Measurements from ENCODE around the gene PPP1R7. TPM values are rescaled to one million over a fixed set of nuclear protein-coding genes. Genes with fewer than 3 reads are reported as not detected.

PPP1R7 gene
- total RNA-seq, 1 experiment from 2014 or later, result 45.4 TPM

- TF ChIP-seq EGR1 (IDR thresholded peaks at IDR 0.05; ENCODE audit: low read depth) (no peak), ATF3 (IDR thresholded peaks at IDR 0.05) (no peak), ZFX (IDR thresholded peaks at IDR 0.05) (no peak), ZNF274 (IDR thresholded peaks at IDR 0.05; ENCODE audit: low read depth, low read length) (no peak), TCF7L2 (IDR thresholded peaks at IDR 0.05; ENCODE audit: borderline replicate concordance, extremely low read depth, insufficient read depth, insufficient read length) (no peak), CBX3 (IDR thresholded peaks at IDR 0.05; ENCODE audit: low read depth) (no peak), MAX (IDR thresholded peaks at IDR 0.05) (no peak), RAD21 (IDR thresholded peaks at IDR 0.05; ENCODE audit: low read depth) (no peak), FOSL1 (IDR thresholded peaks at IDR 0.05; ENCODE audit: low read depth) (no peak), ELF1 (IDR thresholded peaks at IDR 0.05; ENCODE audit: borderline replicate concordance, low read depth) (no peak), CEBPB (IDR thresholded peaks at IDR 0.05; ENCODE audit: low read depth) (no peak), REST (IDR thresholded peaks at IDR 0.05; ENCODE audit: low read depth) (no peak), POLR2AphosphoS5 (IDR thresholded peaks at IDR 0.05; ENCODE audit: low read depth, low read length) (no peak), SIN3A (IDR thresholded peaks at IDR 0.05; ENCODE audit: low read depth) (no peak), JUND (IDR thresholded peaks at IDR 0.05) (no peak), ZBTB33 (IDR thresholded peaks at IDR 0.05; ENCODE audit: extremely low read depth, insufficient replicate concordance, low read length) (no peak), YY1 (IDR thresholded peaks at IDR 0.05; ENCODE audit: extremely low read depth, insufficient replicate concordance, low read depth, low read length) (no peak)
- Histone ChIP-seq H3K27me3 (ENCODE audit: insufficient read depth, low read length) (no peaks in the 10 kb centered on the region), H3K27ac (ENCODE audit: low read depth, low read length) (no peak overlapping the region), H3K4me2 (ENCODE audit: low read length) (no peak overlapping the region), H3K79me2 (ENCODE audit: insufficient read depth, low read length) (no peaks in the 10 kb centered on the region), H2AFZ (ENCODE audit: low read depth, low read length, poor library complexity, severe bottlenecking) (no peak overlapping the region), H3K9ac (ENCODE audit: low read length) (no peak overlapping the region), H3K4me3 (replicated peaks in 1 of 2; ENCODE audit: low read depth in 1 of 2, low read length in 2 of 2) (no peak overlapping the region), H4K20me1 (ENCODE audit: insufficient read depth) (no peaks in the 10 kb centered on the region), H3K4me1 (ENCODE audit: control insufficient read depth in 1 of 2, insufficient read depth in 2 of 2, low read length in 2 of 2) (peaks cover 0 to 6% of the 10 kb centered on the region in 2 experiments; a peak in 1 of 4 replicates), H3K9me2 (ENCODE audit: insufficient read depth) (no peaks in the 10 kb centered on the region), H3K36me3 (ENCODE audit: control insufficient read depth in 1 of 2, insufficient read depth in 2 of 2, low read length in 2 of 2) (peaks cover 0 to 2% of the 10 kb centered on the region in 2 experiments; a peak in 1 of 4 replicates), H3K9me3 (ENCODE audit: control insufficient read depth in 1 of 2, insufficient read depth in 1 of 2, low read depth in 1 of 2, low read length in 2 of 2) (no peaks in the 10 kb centered on the region)
- intact Hi-C loops (cut with micrococcal nuclease), result no loop called here
- DNase-seq (ENCODE audit: low read depth, low spot score), result no peak
- ChIA-PET RAD21 (ENCODE audit: low non-redundant PET in 1 of 2, low total read pairs in 2 of 2, uncharacterized antibody in 2 of 2, unreplicated experiment in 2 of 2) (no interaction called here), POLR2A (no interaction called here), CTCF (no interaction called here)
- no TSS peak for BruUV-seq (replicated peaks)
- peak; percentile 88 for ATAC-seq
Measured at GRCh38 chr2:241123816-241124536, 26.3 kb upstream of the PPP1R7 start.

All from HCT116 (cell line).